ENCODE data around the gene FUT8.

The FUT8 gene

DNA sequence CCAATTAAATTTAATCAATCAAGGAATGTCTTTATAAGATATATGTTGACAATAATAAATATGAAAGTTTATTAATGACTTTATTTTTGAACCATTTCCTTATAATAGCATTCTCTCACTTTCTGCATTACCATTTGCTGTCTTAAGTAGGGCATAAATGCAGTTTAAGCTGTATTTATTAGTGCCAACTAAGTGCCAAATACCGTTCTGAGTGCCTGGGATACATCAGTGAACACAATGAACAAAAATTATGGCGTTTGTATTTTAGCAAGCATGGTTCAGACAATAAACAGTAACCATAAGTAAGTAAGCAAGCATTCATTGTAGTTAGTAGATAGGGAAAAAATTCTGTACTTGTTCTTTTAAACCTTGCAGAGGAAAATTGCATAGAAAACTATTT, 145.8 kb downstream of the FUT8 start:
- no peak for TF ChIP-seq NFIC (IDR thresholded peaks at IDR 0.05)
- no peak for TF ChIP-seq EGR1 (IDR thresholded peaks at IDR 0.05)
- no peak for TF ChIP-seq TEAD4 (IDR thresholded peaks at IDR 0.05)
- no peak for TF ChIP-seq CREB1 (IDR thresholded peaks at IDR 0.05; ENCODE audit: low read depth)
- TF ChIP-seq, protein P1, sequence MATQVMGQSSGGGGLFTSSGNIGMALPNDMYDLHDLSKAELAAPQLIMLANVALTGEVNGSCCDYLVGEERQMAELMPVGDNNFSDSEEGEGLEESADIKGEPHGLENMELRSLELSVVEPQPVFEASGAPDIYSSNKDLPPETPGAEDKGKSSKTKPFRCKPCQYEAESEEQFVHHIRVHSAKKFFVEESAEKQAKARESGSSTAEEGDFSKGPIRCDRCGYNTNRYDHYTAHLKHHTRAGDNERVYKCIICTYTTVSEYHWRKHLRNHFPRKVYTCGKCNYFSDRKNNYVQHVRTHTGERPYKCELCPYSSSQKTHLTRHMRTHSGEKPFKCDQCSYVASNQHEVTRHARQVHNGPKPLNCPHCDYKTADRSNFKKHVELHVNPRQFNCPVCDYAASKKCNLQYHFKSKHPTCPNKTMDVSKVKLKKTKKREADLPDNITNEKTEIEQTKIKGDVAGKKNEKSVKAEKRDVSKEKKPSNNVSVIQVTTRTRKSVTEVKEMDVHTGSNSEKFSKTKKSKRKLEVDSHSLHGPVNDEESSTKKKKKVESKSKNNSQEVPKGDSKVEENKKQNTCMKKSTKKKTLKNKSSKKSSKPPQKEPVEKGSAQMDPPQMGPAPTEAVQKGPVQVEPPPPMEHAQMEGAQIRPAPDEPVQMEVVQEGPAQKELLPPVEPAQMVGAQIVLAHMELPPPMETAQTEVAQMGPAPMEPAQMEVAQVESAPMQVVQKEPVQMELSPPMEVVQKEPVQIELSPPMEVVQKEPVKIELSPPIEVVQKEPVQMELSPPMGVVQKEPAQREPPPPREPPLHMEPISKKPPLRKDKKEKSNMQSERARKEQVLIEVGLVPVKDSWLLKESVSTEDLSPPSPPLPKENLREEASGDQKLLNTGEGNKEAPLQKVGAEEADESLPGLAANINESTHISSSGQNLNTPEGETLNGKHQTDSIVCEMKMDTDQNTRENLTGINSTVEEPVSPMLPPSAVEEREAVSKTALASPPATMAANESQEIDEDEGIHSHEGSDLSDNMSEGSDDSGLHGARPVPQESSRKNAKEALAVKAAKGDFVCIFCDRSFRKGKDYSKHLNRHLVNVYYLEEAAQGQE (IDR thresholded peaks at IDR 0.05; ENCODE audit: low read depth) = no peak
- no peak for TF ChIP-seq ZBTB7A (IDR thresholded peaks at IDR 0.05; ENCODE audit: low read depth)
- no peak for TF ChIP-seq YY1 (IDR thresholded peaks at IDR 0.05; ENCODE audit: low read depth)
- TF ChIP-seq, protein P2, sequence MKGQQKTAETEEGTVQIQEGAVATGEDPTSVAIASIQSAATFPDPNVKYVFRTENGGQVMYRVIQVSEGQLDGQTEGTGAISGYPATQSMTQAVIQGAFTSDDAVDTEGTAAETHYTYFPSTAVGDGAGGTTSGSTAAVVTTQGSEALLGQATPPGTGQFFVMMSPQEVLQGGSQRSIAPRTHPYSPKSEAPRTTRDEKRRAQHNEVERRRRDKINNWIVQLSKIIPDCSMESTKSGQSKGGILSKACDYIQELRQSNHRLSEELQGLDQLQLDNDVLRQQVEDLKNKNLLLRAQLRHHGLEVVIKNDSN (IDR thresholded peaks at IDR 0.05) = no peak
- no peak for TF ChIP-seq TAF1 (IDR thresholded peaks at IDR 0.05; ENCODE audit: low read depth)
- TF ChIP-seq CEBPB (IDR thresholded peaks at IDR 0.05) = no peak
- no peak for TF ChIP-seq TCF12 (IDR thresholded peaks at IDR 0.05; ENCODE audit: low read depth)
- TF ChIP-seq, protein P3, sequence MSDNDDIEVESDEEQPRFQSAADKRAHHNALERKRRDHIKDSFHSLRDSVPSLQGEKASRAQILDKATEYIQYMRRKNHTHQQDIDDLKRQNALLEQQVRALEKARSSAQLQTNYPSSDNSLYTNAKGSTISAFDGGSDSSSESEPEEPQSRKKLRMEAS (IDR thresholded peaks at IDR 0.05) = no peak
- TF ChIP-seq EP300 (IDR thresholded peaks at IDR 0.05; ENCODE audit: borderline replicate concordance) = no peak
- TF ChIP-seq FOXM1 (IDR thresholded peaks at IDR 0.05; ENCODE audit: borderline replicate concordance, low read depth) = no peak
- TF ChIP-seq RAD21 (IDR thresholded peaks at IDR 0.05; ENCODE audit: low read depth) = no peak

DNA sequence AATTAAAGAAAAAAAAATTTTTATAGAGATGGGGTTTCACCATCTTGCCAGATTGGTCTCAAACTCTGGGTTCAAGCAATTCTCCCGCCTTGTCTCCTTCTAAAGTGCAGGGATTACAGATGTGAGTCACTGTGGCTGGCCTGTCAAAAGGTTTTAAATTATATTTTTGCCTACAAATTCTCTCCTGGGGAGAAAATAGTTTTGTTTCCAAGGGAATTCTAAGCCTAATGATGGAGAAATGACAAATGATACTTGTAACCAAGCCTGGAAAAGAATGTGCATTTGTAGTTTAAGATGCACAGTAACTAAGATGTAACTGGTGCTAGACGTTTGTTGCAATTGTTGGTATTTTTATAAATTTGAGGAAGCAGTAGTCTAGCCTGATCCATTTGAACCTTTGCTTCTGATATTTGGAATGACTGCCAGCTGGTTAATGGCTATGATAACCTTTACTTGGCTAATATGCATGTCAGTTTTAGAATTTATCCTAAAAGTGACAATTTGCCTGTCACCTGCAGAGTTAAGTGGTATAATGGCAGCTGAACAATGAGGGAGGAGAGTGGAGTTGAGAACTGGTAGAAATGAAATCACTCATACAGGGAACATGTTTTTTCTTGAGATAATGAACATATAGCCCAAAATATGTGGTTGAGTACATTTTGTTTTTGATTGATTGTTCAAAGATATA, 148.0 kb downstream of the FUT8 start:
- TF ChIP-seq, protein P2 (IDR thresholded peaks at IDR 0.05) = no peak

DNA sequence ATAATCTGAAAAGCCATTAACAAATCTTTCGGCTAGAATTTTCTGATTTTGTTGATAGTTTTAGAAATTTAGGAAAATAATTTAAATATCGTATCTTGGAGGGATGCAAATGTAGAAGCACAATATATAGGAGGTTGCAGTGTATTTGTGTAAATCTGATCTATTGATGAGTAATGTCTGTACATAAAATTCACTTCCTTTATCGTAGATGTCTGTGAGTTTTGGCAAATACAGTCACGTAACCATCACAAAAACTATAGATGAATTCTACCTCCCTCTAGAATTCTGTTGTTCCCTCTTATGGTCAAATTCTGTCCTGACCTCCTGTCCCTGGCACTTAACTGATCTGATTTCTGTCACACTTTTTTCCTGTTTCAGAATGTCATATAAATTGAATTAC, 151.8 kb downstream of the FUT8 start:
- TF ChIP-seq CEBPB (IDR thresholded peaks at IDR 0.05) (no peak), FOXM1 (IDR thresholded peaks at IDR 0.05; ENCODE audit: borderline replicate concordance, low read depth) (no peak), TCF12 (IDR thresholded peaks at IDR 0.05; ENCODE audit: low read depth) (no peak), TEAD4 (IDR thresholded peaks at IDR 0.05) (no peak), YY1 (IDR thresholded peaks at IDR 0.05; ENCODE audit: low read depth) (no peak), TAF1 (IDR thresholded peaks at IDR 0.05; ENCODE audit: low read depth) (no peak), ZBTB7A (IDR thresholded peaks at IDR 0.05; ENCODE audit: low read depth) (no peak), RAD21 (IDR thresholded peaks at IDR 0.05; ENCODE audit: low read depth) (no peak), CREB1 (IDR thresholded peaks at IDR 0.05; ENCODE audit: low read depth) (no peak), EGR1 (IDR thresholded peaks at IDR 0.05) (no peak), EP300 (IDR thresholded peaks at IDR 0.05; ENCODE audit: borderline replicate concordance) (no peak)
- TF ChIP-seq, protein P3 (IDR thresholded peaks at IDR 0.05) = no peak
- TF ChIP-seq, protein P1 (IDR thresholded peaks at IDR 0.05; ENCODE audit: low read depth) = no peak

DNA sequence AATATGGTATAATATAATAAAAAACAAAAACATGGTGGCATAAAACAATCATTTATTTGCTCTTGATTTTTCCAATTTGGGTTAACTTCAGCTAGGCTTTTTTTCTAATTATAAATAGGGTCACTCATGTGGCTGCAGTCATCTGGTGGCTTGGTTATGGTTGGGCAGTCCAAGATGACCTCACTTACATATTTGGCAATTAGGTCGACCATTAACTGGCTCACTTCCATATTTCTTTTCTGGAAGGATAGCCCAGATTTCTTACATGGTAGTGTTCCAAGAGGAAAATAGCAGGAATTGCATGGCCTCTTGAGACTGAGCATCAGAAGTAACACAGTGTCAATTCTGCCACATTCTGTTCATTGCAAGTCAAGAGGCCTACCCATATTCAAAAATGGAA, 153.4 kb downstream of the FUT8 start:
- TF ChIP-seq TAF1 (IDR thresholded peaks at IDR 0.05; ENCODE audit: low read depth) (no peak), YY1 (IDR thresholded peaks at IDR 0.05; ENCODE audit: low read depth) (no peak), NFIC (IDR thresholded peaks at IDR 0.05) (no peak), RAD21 (IDR thresholded peaks at IDR 0.05; ENCODE audit: low read depth) (no peak), ZBTB7A (IDR thresholded peaks at IDR 0.05; ENCODE audit: low read depth) (no peak), TCF12 (IDR thresholded peaks at IDR 0.05; ENCODE audit: low read depth) (no peak), FOXM1 (IDR thresholded peaks at IDR 0.05; ENCODE audit: borderline replicate concordance, low read depth) (no peak), TEAD4 (IDR thresholded peaks at IDR 0.05) (no peak), EGR1 (IDR thresholded peaks at IDR 0.05) (no peak), CEBPB (IDR thresholded peaks at IDR 0.05) (no peak)
- TF ChIP-seq, protein P3 (IDR thresholded peaks at IDR 0.05) = no peak
- TF ChIP-seq, protein P2 (IDR thresholded peaks at IDR 0.05) = no peak

DNA sequence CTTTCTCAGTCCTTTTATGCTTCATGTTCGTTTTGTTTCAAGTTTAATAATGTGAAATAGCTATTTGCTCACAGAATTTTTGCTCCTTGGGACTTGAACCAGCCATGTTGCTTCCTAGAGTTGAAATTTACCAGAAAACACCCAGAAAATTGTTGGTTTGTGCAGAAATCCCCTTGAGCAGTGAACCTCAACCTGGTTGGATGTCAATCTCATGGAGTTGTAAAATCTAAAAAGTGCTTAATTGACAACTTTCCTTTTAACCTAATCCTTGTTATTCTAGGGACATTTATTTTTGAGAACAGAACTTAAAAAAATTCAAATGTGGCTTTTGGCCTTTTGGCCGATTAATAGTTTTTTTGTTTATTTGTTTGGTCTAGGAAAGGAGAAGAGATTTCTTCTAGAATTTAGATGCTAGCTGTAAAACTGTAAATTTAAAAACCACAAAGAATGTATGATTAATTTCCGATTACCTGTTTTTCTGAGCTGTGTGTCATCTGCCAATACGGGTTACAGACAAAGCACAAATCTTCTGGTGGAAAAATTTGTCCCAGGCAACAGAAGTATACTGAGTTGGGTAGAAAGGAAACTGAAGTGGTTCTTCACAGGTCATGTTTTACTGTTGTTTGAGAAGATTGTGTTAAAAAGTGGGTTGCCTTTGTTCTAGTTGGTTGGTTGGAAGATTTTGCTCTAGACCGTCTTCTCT, 154.4 kb downstream of the FUT8 start:
- TF ChIP-seq ZBTB7A (IDR thresholded peaks at IDR 0.05; ENCODE audit: low read depth) (no peak), TCF12 (IDR thresholded peaks at IDR 0.05; ENCODE audit: low read depth) (no peak), EGR1 (IDR thresholded peaks at IDR 0.05) (no peak), CEBPB (IDR thresholded peaks at IDR 0.05) (no peak), CREB1 (IDR thresholded peaks at IDR 0.05; ENCODE audit: low read depth) (no peak), TAF1 (IDR thresholded peaks at IDR 0.05; ENCODE audit: low read depth) (no peak), TEAD4 (IDR thresholded peaks at IDR 0.05) (no peak), EP300 (IDR thresholded peaks at IDR 0.05; ENCODE audit: borderline replicate concordance) (no peak), YY1 (IDR thresholded peaks at IDR 0.05; ENCODE audit: low read depth) (no peak)
- TF ChIP-seq, protein P1 (IDR thresholded peaks at IDR 0.05; ENCODE audit: low read depth) = no peak
- TF ChIP-seq, protein P3 (IDR thresholded peaks at IDR 0.05) = no peak
- TF ChIP-seq, protein P2 (IDR thresholded peaks at IDR 0.05) = no peak

Data from Ishikawa (cell line).